Measurements from ENCODE around the gene DUSP2. TPM values are rescaled to one million over a fixed set of nuclear protein-coding genes. Genes with fewer than 3 reads are reported as not detected.
"Not testable (repeated sequence)": the region's sequence is repeated elsewhere in the genome, so short reads cannot be mapped to it uniquely, and the experiment has no call there.

Gene DUSP2
- total RNA-seq, 2 donors from 2014 or later, result 202 to 218 TPM

- peaks cover 0 to 9% of the 10 kb centered on the region in 2 donors for H3K9me3 Mint-ChIP-seq
- no peak for DNase-seq (ENCODE audit: low spot score in 2 of 2)
- ATAC-seq, result no peak
- H3K27ac Mint-ChIP-seq, result no peak overlapping the region
- H3K36me3 Mint-ChIP-seq, result peaks cover 0 to 19% of the 10 kb centered on the region in 2 donors
Measured at GRCh38 chr2:96169868-96170507, 24.7 kb upstream of the DUSP2 start.

- peaks cover 0 to 19% of the 10 kb centered on the region in 2 donors for H3K36me3 Mint-ChIP-seq
- ATAC-seq, result no peak
- peaks cover 0 to 9% of the 10 kb centered on the region in 2 donors for H3K9me3 Mint-ChIP-seq
- DNase-seq (ENCODE audit: low spot score in 2 of 2), result no peak
- no peak overlapping the region for H3K27ac Mint-ChIP-seq
Measured at GRCh38 chr2:96167407-96168013, 22.3 kb upstream of the DUSP2 start.

GRCh38 chr2:96164459-96165184, 19.4 kb upstream of the DUSP2 start:
- ATAC-seq, result peak; percentile 84 to 86
- Mint-ChIP-seq H3K27ac (peak overlapping the region; percentile 96 to 98), H3K36me3 (peaks cover 0 to 21% of the 10 kb centered on the region in 2 donors), H3K9me3 (peaks cover 3 to 7% of the 10 kb centered on the region in 2 donors)
- DNase-seq (ENCODE audit: low spot score in 2 of 2), result peak; percentile 66 to 88

GRCh38 chr2:96163768-96164429, 18.7 kb upstream of the DUSP2 start:
- Mint-ChIP-seq H3K36me3 (peaks cover 0 to 17% of the 10 kb centered on the region in 2 donors), H3K27ac (peak overlapping the region; percentile 96 to 98), H3K9me3 (peaks cover 3 to 7% of the 10 kb centered on the region in 2 donors)
- ATAC-seq, result peak; percentile 70 to 73
- DNase-seq (ENCODE audit: low spot score in 2 of 2), result peak; percentile 74 to 79

- Mint-ChIP-seq H3K36me3 (peaks cover 0 to 16% of the 10 kb centered on the region in 2 donors), H3K9me3 (peaks cover 3 to 7% of the 10 kb centered on the region in 2 donors), H3K27ac (peak overlapping the region; percentile 96 to 98)
- no peak for DNase-seq (ENCODE audit: low spot score in 2 of 2)
- ATAC-seq, result no peak
Measured at GRCh38 chr2:96163415-96163767, 18.2 kb upstream of the DUSP2 start.

GRCh38 chr2:96161898-96162297, 16.7 kb upstream of the DUSP2 start:
- peaks cover 0 to 16% of the 10 kb centered on the region in 2 donors for H3K36me3 Mint-ChIP-seq
- peaks cover 3 to 7% of the 10 kb centered on the region in 2 donors for H3K9me3 Mint-ChIP-seq
- peak overlapping the region in 1 of 2 donors; percentile 96 for H3K27ac Mint-ChIP-seq
- DNase-seq (ENCODE audit: low spot score in 2 of 2), result no peak
- no peak for ATAC-seq

- not testable (repeated sequence) for H3K27ac Mint-ChIP-seq; DNase-seq (ENCODE audit: low spot score in 2 of 2); H3K9me3 Mint-ChIP-seq; ATAC-seq
- peaks cover 0 to 16% of the 10 kb centered on the region in 2 donors for H3K36me3 Mint-ChIP-seq
Measured at GRCh38 chr2:96160366-96160765, 15.1 kb upstream of the DUSP2 start.

GRCh38 chr2:96159084-96159830, 14.0 kb upstream of the DUSP2 start:
- peaks cover 3 to 7% of the 10 kb centered on the region in 2 donors for H3K9me3 Mint-ChIP-seq
- ATAC-seq (peak in 1 of 2 donors; percentile 16), DNase-seq (ENCODE audit: low spot score in 2 of 2) (peak in 1 of 2 donors; percentile 49)
- H3K27ac Mint-ChIP-seq, result peak overlapping the region; percentile 93 to 96
- peaks cover 0 to 16% of the 10 kb centered on the region in 2 donors for H3K36me3 Mint-ChIP-seq

- peak overlapping the region; percentile 93 to 98 for H3K27ac Mint-ChIP-seq
- peaks cover 3 to 7% of the 10 kb centered on the region in 2 donors for H3K9me3 Mint-ChIP-seq
- H3K36me3 Mint-ChIP-seq, result peaks cover 0 to 16% of the 10 kb centered on the region in 2 donors
- ATAC-seq (no peak), DNase-seq (ENCODE audit: low spot score in 2 of 2) (no peak)
Measured at GRCh38 chr2:96158554-96158940, 13.3 kb upstream of the DUSP2 start.

GRCh38 chr2:96157649-96158553, 12.7 kb upstream of the DUSP2 start:
- peaks cover 0 to 16% of the 10 kb centered on the region in 2 donors for H3K36me3 Mint-ChIP-seq
- DNase-seq (ENCODE audit: low spot score in 2 of 2) (peak; percentile 90 to 96), ATAC-seq (peak; percentile 84 to 88)
- peak overlapping the region; percentile 93 to 98 for H3K27ac Mint-ChIP-seq
- peaks cover 3 to 7% of the 10 kb centered on the region in 2 donors for H3K9me3 Mint-ChIP-seq

GRCh38 chr2:96156926-96157648, 11.8 kb upstream of the DUSP2 start:
- Mint-ChIP-seq H3K27ac (peak overlapping the region; percentile 93 to 98), H3K9me3 (peaks cover 3 to 7% of the 10 kb centered on the region in 2 donors), H3K36me3 (peaks cover 0 to 16% of the 10 kb centered on the region in 2 donors)
- DNase-seq (ENCODE audit: low spot score in 2 of 2) (peak in 1 of 2 donors; percentile 67), ATAC-seq (peak; percentile 3 to 36)

GRCh38 chr2:96156011-96156820, 11.0 kb upstream of the DUSP2 start:
- DNase-seq (ENCODE audit: low spot score in 2 of 2) (peak; percentile 46 to 81), ATAC-seq (peak; percentile 49 to 57)
- Mint-ChIP-seq H3K36me3 (peaks cover 0 to 16% of the 10 kb centered on the region in 2 donors), H3K27ac (peak overlapping the region; percentile 93 to 98), H3K9me3 (peaks cover 3 to 7% of the 10 kb centered on the region in 2 donors)

- DNase-seq (ENCODE audit: low spot score in 2 of 2) (no peak), ATAC-seq (no peak)
- Mint-ChIP-seq H3K27ac (peak overlapping the region in 1 of 2 donors; percentile 5), H3K9me3 (no peaks in the 10 kb centered on the region), H3K36me3 (peaks cover 0 to 3% of the 10 kb centered on the region in 2 donors)
Measured at GRCh38 chr2:96154506-96155380, 9.5 kb upstream of the DUSP2 start.

Measured in activated naive CD4-positive, alpha-beta T cell treated with anti-CD3 and anti-CD28 coated beads, Interleukin-2, amount 50 U/mL, for 72 hours (primary cell).